NCI-H1105 treated with DMSO at 0.1 percent for 48 hours (cell line): ENCODE results near the gene PRKG1.

Experiments
- DNase-seq: peaks from one replicate; lab custom pipeline; 2025; lab: John Stamatoyannopoulos, UW

Gene PRKG1

DNA sequence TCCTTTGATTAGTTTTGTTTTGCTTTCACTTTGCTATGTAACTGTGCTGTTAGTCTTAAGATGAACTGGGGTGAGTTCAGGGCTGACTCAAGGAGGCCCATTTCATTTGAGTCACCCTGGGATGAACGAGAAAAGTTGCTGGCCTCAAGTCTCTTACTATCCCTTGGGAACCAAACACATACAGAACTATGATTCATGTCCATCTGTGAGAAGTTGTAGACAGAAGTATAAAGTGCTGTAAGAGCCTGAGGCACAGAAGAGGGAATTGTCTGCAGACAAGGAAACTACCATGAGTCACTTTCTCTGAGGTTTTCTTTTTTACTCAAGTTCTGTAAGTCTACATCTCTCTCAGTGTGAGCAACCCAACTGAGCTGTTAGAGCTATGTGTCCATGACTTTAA is 805.0 kb downstream of the PRKG1 start:
- DNase-seq: no peak

DNA sequence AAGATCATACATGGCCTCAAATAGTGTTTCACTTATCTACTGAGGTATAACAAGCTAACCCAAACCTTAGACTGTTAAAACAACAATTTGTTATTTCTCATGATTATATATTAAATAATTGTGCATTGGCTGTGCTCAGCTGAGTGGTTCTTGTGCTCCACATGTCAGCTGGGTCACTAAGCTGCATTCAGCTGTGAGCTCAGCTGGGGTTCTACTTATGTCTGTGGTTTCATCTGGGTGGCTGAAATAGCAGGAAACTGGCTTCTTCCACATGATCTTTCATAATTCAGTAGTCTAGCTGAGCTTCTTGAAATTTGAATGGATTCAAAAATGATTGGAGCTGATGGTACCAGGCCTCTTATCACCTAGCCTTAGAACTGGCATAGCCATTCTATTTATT is 806.9 kb downstream of the PRKG1 start:
- no peak for DNase-seq

DNA sequence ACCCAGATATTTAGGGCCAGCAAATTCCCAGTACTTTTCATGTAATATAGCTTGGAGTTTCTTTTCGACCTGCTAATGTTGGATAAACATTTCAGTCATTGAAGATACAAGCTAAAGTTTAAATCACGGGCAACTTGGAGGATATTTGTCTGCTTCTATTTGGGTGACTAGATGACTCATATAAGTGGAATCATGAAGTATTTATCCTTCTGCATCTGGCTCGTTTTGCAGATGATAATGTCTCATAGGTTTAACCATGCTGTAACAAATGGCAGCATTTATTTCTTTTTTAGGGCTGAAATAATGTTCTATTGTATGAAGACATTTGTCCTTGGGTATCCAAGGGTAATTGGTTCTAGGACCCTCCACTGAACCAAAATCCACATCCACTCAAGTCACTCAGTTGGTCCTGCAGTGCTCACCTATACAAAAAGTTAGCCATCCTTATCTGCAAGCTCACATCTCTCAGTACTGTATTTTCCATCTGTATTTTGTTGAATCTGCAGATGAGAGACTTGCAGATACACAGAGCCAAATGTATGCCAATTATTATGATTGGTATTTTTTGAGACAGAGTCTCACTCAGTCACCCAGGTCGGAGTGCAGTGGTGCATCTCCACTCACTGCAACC is 812.3 kb downstream of the PRKG1 start:
- DNase-seq: no peak

DNA sequence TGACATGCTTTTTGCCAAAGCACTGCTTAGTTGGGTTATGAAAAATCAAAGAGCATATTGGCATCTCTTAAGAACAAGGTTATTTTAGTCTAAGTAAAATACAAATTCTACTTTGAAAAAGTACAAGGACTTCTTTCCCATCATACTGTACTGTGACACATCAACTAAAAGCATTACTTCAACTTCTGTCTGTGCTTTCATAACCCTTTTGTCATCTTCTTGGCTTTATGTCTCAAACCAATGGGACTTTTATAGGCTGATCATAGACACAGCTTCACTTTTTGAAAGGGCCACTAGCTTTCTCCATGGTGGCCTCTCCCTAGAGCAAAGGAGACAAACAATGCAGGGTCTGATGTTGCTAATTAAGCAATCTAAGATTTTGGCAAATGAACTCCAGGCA is 814.0 kb downstream of the PRKG1 start:
- DNase-seq: no peak

DNA sequence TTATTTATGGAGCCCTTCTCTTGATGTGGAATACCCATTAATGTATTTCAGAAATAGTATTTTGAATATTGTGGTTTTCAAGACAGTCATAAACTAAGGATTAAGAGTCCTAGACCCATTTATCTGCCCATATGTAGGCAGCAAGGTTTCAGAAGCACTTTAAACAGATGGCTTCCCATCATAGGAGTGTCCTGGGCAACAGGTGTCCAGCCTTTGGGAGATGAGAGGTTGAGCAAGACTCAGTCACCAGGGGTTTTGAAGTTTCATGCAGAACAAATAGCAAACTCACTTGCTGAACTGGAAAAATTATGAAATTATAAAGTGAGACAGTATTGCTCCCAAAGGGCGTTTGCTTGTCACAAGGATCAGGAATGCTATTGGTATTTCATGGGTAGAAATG is 818.0 kb downstream of the PRKG1 start:
- no peak for DNase-seq

DNA sequence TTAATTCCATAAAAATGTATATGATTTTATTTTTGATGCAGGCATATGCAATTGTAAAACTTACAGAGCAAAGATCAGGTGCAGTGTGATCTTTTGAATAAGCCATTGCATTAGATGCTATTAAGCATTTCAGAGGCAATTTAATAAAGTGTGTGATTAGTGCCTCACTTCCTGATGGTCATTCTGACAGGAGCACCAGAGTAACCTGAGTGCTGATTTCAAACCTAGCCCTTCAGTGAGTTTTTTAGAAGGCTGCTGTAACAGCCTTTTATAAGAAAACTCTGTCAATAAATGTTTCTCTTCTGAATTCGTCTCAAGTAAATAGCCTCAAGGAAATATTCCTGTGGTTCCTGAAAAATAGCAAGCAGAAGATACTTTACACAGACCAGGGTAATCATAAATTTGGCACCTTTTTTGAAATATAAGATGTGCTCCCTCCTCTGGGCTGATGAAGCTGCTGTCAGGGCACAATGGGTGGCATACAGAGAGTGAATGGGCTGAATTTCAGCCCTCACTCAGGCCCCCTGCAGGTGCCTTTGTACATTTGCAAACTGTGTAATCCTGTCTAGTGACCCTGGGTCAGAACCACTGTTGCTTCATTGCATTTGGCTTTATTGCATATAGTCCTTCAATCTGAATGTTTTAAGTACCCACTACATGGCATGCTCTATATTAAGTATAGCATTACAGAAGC is 818.8 kb downstream of the PRKG1 start:
- no peak for DNase-seq

DNA sequence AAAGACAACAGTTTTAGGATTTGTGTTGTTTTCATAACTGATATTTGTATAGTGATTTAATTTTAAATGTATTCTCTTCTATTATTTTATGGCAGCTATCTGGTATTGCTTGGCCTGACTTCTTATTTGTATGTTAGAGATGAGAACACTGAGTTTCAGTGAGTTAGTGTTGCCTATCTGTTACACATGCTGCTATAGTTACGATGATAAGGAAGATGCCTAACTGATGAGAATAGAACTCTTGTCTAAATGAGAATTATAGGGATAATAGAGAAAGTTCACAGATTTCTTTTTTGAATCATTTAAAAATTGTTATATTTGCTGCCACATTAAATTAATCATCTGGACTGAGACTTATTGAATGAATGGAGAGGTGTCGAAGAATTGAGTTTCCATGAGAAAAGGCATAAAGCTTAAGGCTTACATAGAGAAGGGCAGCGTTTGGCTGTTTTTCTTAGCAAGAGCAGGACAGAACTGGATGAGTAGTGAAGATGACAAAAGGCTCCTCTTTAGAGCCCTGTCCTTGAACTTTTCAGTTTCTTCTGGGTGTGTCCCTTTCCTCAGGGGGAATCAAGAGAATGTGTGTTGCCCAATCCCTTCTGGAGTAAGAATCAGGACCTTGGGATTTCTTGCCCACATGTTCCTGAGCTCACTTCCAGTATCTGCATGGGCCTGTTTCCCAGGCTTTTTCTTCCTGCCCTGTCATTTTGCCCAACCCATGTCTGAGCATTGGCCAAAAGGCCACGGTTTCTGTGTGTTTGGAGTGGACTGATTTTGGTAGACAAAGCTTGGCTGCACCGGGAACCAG is 820.7 kb downstream of the PRKG1 start:
- DNase-seq: no peak

DNA sequence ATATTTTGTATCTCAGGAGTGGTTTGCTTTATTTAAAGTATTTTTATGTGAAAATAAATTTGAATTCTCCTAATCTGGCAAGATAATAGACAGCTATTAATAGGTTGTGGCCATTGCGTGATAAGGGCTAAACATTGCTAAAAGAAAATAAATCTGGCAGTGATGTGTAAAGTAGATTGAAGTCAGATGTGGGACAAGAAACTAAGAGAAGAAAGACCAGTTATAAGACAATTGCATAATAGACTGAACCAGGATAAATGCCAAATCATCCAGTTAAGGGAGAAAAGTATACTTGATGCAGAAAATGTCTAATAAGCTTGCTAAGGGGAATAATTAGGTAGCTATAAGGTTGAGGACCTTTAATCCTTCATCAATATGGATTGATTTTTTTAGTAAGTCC is 822.6 kb downstream of the PRKG1 start:
- DNase-seq: no peak

DNA sequence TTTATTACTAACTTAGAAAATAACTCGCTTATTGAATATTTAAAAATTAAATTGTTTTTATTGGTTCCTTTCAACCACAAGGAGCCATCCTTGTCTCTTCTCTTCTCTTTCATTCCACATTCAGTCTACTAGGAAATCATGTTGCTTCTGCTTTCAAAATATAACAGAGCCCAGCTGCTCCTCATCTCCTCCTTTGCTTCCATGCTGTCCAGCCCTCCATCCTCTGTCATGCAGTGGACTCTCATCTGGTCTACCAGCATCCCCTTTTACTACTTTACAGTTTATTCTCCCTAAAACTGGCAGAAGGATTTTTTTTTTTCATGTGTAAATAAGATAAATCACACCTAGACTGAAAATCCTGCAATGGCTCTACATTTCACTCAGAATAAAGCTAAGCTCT is 823.3 kb downstream of the PRKG1 start:
- DNase-seq: no peak

DNA sequence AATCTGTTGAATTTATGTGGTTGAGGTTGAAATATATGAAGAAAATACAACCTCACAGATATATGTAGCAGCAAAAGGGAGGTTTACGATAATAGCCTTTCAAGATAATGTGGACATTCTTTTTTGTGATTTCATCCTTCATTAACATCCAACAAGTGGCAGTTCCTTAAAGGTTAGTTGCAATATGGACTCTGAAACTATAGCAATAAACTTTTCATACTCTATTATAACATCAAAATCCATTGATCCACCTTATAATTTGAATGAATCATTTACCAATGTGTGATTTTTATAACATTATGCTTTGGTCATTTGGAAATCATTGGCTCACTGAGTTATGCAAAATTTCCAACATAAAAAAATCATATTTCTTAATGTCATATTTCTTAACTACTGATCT is 825.9 kb downstream of the PRKG1 start:
- no peak for DNase-seq

DNA sequence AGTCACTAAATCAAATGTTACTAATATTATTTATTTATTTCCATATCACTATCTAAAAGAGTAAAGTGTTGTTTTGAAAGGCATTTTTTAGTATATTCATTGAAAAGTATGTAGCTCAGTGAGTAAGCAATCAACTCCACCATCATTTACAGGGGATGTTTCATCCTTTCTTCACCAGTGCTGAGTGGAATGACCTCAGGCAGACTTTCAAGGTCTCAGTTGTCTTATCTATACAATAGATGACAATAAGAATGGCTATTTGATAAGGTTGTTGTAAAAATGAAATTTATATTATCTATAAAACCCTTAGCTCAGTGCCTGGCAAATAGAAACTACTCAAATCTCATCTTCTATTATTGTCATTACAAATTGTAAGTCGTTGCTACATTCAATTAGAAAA is 829.4 kb downstream of the PRKG1 start:
- no peak for DNase-seq

DNA sequence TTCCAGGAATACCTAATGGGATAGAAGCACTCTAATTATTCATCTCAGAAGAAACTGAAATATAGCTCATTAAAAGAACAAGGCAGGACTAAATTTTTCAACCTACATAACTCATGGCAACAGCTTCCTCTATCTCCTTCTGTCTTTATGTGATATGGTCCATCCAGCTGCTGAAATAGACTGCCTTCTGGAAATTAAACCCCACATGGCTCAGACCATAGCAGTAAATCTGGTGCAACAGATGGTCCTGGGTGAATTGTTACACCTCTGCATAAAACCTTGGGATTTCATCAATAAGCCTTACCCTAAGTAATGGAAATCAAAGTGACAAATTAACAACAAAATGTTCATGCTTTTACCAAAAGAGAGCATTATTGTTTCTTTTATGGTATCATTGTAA is 830.7 kb downstream of the PRKG1 start:
- DNase-seq: no peak

DNA sequence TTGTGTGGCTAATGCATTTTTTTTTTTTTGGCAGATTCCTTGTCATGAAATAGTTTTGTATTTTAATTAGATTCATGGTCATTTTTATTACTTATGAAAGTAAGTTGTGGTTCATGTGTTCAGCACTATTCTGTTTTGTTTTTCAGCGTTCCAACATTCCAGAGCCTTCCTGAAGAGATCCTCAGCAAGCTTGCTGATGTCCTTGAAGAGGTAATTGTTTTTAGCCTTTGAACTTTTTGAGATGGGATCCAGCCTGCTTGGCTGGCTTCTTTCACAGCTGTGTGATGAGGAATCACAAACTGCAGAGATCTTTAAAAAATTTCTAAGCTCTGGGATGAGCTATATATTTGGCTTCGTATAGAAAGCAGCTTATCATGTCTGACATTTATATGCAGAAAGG is 833.1 kb downstream of the PRKG1 start:
- no peak for DNase-seq

DNA sequence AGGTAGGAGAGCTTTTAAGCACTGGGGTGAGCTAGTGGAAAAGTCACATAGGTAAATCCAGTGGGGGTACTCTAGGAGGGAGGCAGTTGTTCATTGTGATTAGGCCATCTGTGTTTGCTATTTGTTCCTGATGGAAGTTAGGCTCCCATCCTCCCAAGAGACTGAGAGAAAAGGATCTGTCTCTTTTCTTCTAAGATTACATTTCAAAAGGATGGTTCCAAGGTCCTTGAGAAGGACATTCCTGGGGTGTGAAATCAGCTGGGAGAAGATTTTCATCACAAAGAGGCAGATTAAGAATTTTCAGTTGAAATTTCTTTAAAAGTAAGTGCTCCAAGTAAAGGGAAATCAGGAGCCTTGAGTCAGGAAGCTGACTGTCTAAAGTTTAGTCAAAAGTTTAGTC is 835.9 kb downstream of the PRKG1 start:
- DNase-seq: no peak

DNA sequence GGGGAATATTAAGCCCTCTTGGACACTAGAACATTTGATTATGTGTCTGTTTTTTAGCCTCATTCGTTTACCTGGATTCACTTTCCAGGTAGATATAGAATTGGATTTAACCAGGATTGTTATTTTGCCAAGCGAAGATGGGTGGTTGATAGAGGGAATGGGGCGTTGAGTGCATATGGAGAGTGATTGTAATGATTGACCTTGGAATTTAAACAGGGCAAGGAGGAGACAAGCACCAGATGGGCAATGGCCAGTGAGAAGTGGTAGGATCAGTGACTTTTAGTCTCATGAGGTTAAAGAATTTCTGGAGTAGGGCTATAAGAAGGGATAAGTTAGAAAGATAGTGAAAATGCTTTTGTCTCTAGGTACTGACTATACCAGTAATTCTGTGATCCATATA is 836.3 kb downstream of the PRKG1 start:
- DNase-seq: no peak

DNA sequence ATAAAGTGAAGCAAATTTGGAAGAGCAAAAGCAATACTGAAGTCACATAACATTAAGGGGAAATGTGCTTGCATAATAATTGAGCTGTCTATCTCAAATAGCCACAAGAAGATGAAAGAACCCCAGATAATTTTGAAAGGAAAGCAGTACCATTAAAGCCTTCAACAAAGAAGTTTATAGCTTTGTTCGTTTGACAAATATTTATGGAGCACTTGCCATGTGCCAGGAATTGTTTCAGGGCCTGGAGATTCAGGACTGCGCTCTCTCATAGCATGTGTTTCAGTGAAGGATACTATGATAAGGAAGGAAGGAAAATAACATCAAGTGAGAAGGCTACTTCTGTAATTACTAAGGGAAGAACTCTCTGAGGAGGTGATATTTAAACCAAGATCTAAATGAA is 837.4 kb downstream of the PRKG1 start:
- no peak for DNase-seq

DNA sequence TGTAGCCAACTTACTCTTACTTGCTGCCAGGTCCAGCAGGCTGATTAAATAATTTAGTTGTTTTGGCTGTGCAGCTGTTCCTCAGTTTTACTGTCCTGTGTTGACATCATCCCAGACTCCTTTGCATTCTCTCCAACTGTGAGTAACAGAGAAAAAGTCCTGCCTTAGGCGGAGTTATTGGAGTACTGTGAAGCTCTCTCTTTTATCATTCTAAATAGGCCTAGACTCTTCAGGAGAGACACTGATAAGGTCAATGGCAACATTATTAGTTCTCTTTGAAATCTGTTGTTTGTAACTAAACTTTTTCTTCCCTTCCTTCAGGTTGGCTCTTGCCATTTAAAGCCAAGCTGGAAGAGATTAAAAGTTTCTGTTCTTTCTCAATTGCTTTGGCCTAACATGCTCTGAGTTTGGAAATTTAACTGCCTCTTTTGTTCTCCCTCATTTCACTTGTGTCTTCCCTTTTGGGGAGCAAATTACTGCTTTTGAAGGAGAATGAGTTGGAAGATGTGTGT is 840.8 kb downstream of the PRKG1 start:
- DNase-seq: no peak

DNA sequence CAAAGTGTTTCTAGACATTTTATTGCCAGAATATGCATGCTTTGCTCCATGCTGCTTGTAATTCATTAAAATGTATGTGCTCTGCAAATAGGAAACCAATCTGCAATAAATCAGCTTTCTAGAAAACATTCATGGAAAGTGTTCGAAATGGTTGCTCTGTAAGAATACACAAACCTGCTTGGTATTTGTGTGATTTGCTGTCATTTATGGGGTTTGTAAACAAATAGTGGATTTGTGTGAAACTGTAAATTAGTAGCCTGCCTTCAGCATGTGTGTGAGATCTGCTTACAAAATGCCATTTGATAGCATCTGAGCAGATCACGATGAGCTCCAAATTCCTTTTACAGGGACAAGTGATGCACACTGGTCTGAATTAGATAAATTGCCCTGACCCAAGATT is 844.2 kb downstream of the PRKG1 start:
- no peak for DNase-seq

DNA sequence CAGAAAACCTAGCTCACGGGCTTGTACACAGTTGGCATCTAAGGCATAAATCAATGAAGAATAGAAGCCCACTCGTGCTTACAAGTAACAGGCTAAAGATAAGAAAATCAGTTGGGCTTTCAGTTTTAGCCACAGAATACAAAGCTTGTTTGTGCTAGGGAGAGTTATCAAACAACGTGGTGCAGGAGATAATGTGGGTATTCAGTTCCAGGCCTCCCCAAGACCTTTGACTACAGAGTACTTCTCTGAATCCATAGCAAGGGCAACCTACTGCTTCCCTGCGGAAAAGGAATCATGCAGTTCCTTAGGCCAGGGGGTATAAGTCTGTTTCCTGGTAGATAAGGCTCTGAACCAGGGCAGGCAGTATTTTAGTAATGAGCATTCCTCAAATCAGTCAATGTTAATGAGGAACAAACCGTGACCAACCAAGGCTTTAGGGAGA is 844.6 kb downstream of the PRKG1 start:
- no peak for DNase-seq

DNA sequence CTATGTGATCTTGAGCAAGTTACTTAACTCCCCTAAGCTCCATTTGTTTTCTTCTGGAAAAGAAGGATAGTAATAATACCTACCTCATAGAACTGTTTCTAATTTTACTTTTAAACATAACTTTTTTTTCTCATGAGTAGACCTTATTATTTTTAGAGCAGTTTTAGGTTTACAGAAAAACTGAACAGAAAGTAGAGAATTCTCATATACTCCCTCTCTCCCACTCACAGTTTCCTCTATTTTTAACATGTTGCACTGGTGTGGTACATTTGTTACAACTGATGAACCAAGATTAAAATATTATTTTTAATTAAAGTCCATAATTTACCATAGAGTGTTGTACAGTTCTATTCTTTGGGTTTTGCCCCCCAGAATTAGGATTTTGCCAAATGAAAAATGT is 846.4 kb downstream of the PRKG1 start:
- DNase-seq: no peak

DNA sequence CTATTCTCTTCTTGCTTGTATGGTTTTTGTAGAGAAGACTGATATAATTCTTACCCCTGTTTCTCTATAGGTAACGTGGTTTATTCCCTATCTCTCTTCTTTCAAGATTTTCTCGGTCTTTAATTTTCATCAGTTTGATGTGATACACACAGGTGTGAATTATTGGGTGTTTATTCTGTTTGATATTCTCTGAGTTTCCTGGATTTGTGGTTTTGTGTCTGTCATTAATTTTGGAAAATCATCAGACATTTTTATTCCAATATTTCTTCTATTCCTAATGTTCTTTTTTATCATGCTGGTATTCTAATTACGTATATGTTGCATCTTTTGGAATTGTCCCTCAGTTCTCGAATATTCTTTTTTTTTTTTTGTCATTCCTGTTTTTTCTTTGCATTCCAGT is 850.1 kb downstream of the PRKG1 start:
- DNase-seq: no peak

DNA sequence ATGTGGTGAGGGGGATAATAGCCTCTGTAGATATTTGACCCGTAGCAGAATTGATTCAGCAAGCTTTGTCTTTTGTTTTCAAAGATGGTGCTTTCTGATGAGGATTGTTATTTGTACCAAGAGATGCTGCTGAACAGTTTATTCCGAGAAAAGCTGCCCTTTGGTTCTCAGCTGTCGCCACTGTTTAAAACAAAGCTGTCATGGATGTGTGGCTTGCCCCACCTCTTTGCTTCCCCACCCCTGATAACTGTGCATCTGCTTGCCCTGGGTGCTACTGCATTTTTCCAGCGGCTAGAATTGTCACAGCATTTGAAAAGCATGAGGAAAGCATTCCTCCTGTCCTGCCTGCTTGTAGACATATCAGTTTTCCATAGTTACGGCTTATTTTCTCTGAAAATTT is 852.0 kb downstream of the PRKG1 start:
- DNase-seq: no peak

DNA sequence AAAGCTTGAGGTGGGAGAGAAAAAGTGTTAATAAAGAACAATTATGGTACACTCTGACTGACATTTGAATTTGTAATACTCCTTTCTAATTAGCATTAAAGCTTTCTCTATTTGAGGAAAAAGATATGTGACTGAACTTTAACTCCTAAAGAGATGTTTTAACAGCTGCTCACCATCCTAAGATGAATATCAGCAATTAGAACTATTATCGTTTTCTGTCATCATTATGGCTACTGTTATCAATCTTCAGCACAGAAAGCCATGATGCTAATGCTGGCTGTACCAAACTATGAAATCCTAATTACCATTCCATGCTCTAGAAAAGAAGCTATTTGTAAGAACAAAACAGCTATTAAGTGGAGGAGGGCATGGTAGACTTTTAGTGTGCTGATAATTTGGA is 853.9 kb downstream of the PRKG1 start:
- no peak for DNase-seq
